ENCODE results near the gene FBXO3. TPM values are rescaled to one million over a fixed set of nuclear protein-coding genes. Genes with fewer than 3 reads are reported as not detected.

The FBXO3 gene
- total and polyA plus RNA-seq, 9 donors: 22.2 to 34.8 (median 26.2) TPM

DNA sequence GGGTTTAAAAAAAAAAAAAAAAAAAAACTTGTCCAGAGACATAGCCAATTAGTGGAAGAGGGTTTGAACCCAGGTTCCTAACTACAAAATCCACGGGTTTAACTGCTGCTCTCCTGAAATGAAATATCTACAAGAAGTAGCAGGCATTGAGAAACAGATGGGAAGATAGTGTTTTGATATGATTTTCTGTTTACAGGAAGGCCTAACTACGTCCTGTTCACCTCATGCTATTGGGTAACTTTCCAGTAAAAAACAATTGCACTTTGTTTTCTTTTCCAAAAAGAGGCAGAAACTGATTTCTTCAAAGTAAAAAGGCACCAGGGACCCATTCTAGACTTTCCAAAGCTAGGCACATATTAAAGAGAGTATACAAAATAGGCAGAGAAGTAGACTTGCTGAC, 67.8 kb downstream of the FBXO3 start:
- H3K4me3 ChIP-seq (ENCODE audit: low read length): no peak overlapping the region
- H3K9me3 ChIP-seq (replicated peaks; ENCODE audit: control insufficient read depth, low read depth, low read length): no peaks in the 10 kb centered on the region
- no peaks in the 10 kb centered on the region for H3K27me3 ChIP-seq (ENCODE audit: control insufficient read depth, insufficient read depth, low read length)
- WGBS (ENCODE audit: insufficient coverage): no CpG with 5 or more reads among the region's 2 CpGs
- peak overlapping the region; percentile 30 for H3K27ac ChIP-seq (ENCODE audit: low read length)
- peak; percentile 42 for DNase-seq
- peaks cover 24% of the 10 kb centered on the region for H3K36me3 ChIP-seq (ENCODE audit: control insufficient read depth, insufficient read depth, low read length)
- H3K4me1 ChIP-seq (ENCODE audit: control insufficient read depth, insufficient read depth, low read length): peaks cover 25% of the 10 kb centered on the region

DNA sequence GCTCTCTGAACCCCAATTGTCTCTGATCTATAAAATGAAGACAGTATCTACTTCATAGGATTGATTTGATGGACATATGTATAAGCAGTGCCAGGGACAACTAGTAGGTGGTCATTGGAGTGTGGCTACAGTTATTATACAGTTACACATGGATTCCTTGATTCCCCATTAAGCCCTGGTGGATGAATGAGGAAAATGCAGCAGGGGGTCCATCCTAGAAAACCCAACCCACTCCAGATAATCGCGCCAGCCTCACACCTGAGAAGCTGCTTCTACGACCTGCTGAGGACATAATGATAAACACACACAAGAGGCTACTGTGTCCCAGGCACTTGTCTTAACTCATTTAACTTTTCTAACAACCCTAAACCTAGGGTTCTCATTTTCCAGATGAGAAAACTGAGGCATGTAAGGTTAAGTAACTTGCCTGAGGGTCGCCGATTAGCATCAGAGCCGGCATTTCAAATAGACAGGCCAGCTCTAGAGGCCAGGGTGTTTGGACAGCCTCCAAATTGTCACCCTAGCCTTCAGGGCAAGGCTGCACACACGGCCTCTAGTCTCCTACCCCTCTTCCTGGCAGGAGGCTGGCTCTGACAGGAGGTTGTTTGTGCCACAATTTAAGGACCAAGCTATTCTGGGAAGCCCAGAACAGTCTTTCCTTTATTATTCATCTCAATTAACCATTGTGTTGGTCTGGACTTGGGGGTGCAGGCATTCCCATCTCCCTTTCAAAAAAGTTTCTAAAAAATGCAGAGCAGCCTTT, 69.9 kb downstream of the FBXO3 start:
- peaks cover 2% of the 10 kb centered on the region for H3K27me3 ChIP-seq (ENCODE audit: control insufficient read depth, insufficient read depth, low read length)
- WGBS (ENCODE audit: insufficient coverage): 71% methylated on average over 3 of the region's 7 CpGs
- no peak overlapping the region for H3K4me3 ChIP-seq (ENCODE audit: low read length)
- DNase-seq: no peak
- peaks cover 37% of the 10 kb centered on the region for H3K4me1 ChIP-seq (ENCODE audit: control insufficient read depth, insufficient read depth, low read length)
- H3K9me3 ChIP-seq (replicated peaks; ENCODE audit: control insufficient read depth, low read depth, low read length): no peaks in the 10 kb centered on the region
- peaks cover 13% of the 10 kb centered on the region for H3K36me3 ChIP-seq (ENCODE audit: control insufficient read depth, insufficient read depth, low read length)
- no peak overlapping the region for H3K27ac ChIP-seq (ENCODE audit: low read length)

DNA sequence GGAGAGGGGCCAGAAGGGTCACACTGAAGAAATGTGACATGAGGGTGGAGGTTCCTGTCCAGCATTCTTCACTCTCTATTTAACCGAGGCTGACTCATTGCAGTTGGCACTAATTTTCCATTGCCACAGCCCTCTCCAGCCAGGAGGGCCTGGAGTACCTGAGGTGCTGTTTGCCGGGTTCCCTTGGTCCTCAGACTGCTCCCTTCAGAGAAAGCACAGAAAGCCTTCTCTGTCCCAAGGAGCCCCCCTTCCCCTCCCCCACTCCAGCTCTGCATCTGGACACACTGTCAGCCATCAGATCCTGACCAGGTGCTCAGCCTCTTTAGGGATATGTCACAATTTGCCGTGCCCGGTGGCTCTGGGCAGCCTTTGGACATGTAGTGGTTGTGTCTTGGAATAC, 70.5 kb downstream of the FBXO3 start:
- Histone ChIP-seq H3K4me3 (ENCODE audit: low read length) (no peak overlapping the region), H3K27ac (ENCODE audit: low read length) (no peak overlapping the region), H3K36me3 (ENCODE audit: control insufficient read depth, insufficient read depth, low read length) (peaks cover 8% of the 10 kb centered on the region), H3K4me1 (ENCODE audit: control insufficient read depth, insufficient read depth, low read length) (peaks cover 37% of the 10 kb centered on the region), H3K27me3 (ENCODE audit: control insufficient read depth, insufficient read depth, low read length) (peaks cover 4% of the 10 kb centered on the region), H3K9me3 (replicated peaks; ENCODE audit: control insufficient read depth, low read depth, low read length) (no peaks in the 10 kb centered on the region)
- 86% methylated on average over 1 of the region's 4 CpGs for WGBS (ENCODE audit: insufficient coverage)
- DNase-seq: no peak

DNA sequence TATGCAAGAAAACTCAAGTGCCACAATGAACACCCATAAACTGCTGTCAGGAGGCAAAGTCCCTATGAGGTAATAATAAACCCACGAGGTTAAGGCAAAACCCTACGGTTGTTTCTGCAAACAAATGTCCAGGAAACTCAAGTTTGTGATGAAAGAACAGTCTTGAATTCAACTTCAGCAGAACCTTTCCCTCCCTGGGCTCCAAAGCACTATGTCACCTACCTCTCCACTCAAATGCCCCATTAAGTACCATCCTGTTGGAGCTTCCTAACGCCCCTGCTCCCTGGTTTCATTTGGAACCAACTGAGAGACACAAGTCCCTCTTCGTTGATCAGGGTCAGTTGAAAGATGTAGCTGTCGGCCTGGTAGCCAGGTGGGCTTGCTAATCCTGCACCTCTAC, 71.1 kb downstream of the FBXO3 start:
- Histone ChIP-seq H3K4me1 (ENCODE audit: control insufficient read depth, insufficient read depth, low read length) (peaks cover 37% of the 10 kb centered on the region), H3K27ac (ENCODE audit: low read length) (peak overlapping the region; percentile 6), H3K27me3 (ENCODE audit: control insufficient read depth, insufficient read depth, low read length) (peaks cover 4% of the 10 kb centered on the region), H3K36me3 (ENCODE audit: control insufficient read depth, insufficient read depth, low read length) (peaks cover 8% of the 10 kb centered on the region), H3K9me3 (replicated peaks; ENCODE audit: control insufficient read depth, low read depth, low read length) (no peaks in the 10 kb centered on the region), H3K4me3 (ENCODE audit: low read length) (no peak overlapping the region)
- 80% methylated on average over 2 of the region's 5 CpGs for WGBS (ENCODE audit: insufficient coverage)
- no peak for DNase-seq

DNA sequence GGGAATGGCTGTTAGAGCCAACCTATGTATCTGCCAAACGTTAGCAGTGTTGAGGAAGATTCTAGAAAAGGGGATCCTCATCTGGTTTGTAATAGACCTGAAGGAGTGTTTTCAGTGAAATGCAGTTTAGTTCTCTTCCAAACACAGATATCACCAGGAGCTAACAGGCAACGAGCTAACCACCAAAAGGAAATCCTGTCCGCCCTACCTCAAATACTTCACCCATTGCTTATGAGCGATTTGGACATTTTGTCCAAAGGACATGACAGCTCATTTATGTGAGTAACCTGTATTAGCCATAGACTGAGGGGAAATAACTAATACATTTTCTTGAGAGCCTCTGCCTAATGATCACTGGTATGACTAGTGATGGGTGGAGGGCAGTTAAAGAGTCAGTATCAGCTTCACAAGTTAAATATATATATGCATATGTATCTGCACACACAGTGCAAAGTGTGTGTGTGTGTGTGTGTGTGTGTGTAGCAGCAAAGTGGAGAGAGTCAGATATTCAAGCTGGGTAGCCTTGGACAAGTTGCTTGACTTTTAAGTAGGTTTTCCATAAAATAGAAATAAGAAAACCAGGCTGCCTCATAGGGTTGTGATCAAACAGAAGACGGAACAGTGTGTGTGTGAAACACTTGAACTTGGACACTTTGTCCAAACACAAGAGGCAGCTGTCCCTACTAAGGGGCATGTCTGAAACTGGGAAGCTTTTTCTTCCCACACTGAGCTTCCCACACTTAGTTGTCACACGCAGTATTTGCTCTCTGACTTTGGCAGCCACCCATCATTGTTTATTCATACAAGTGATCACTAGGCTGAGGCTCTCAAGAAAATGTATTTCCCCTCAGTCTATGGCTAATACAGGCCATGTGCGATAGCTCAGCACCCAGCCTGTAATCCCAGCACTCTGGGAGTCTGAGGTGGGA, 72.8 kb downstream of the FBXO3 start:
- DNase-seq: peak; percentile 93

DNA sequence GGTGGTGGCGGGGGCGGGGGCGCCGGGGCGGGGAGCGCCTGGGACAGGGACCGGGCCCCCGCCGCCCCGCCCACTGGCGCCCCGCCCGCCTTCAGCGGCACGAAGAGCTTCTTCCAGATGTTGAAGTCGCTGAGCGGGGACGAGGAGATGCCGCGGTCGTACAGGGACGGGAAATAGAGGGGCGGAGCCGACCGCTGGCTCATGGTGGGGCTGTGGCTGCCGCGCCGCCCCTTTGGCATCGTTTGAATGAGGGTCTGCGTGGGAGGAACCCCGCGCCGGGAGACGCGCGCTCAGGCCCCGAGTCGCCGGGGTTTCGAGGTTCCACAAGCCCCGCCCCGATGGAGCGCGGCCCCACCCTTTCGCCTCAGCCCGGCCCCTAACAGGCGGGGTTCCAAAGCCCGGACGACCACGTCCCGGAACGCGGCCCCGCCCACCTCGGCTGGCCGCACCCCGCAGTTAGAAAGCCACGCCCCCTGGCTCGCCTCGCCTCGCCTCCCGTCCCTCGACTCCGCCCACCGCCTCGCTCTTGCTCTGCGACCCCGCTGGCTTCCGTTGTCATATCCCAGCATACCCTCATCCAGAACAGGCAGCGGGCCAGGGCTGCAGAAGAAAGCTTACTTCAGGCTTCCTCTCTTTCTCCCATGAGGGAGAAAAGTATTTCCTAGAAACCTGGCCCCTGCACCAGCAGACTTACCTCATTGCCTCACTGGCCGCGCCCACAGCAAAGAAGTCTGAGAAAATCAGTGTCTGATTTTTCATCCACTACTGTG, 73.6 kb downstream of the FBXO3 start, which contains the start of gene C11orf91:
TSS of gene C11orf91 (minus strand) at position 325 of the 770 bp plus-strand sequence. CDS start at position 239, 86 bp downstream.
- peaks cover 2% of the 10 kb centered on the region for H3K36me3 ChIP-seq (ENCODE audit: control insufficient read depth, insufficient read depth, low read length)
- H3K4me3 ChIP-seq (ENCODE audit: low read length): peak within 1 kb of the TSS; percentile 69
- H3K4me1 ChIP-seq (ENCODE audit: control insufficient read depth, insufficient read depth, low read length): peaks cover 34% of the 10 kb centered on the region
- DNase-seq: peak; percentile 99
- peaks cover 4% of the 10 kb centered on the region for H3K27me3 ChIP-seq (ENCODE audit: control insufficient read depth, insufficient read depth, low read length)
- WGBS (ENCODE audit: insufficient coverage): under 1% methylated on average over 68 of the region's 72 CpGs
- no peaks in the 10 kb centered on the region for H3K9me3 ChIP-seq (replicated peaks; ENCODE audit: control insufficient read depth, low read depth, low read length)
- peak within 1 kb of the TSS; percentile 93 for H3K27ac ChIP-seq (ENCODE audit: low read length)

More for the DNA sequence above, 72.8 kb downstream of the FBXO3 start:
- Histone ChIP-seq H3K27ac (ENCODE audit: low read length) (peak overlapping the region; percentile 91), H3K36me3 (ENCODE audit: control insufficient read depth, insufficient read depth, low read length) (peaks cover 2% of the 10 kb centered on the region), H3K9me3 (replicated peaks; ENCODE audit: control insufficient read depth, low read depth, low read length) (no peaks in the 10 kb centered on the region), H3K27me3 (ENCODE audit: control insufficient read depth, insufficient read depth, low read length) (peaks cover 4% of the 10 kb centered on the region), H3K4me1 (ENCODE audit: control insufficient read depth, insufficient read depth, low read length) (peaks cover 34% of the 10 kb centered on the region), H3K4me3 (ENCODE audit: low read length) (peak overlapping the region; percentile 69)
- 17% methylated on average over 2 of the region's 7 CpGs for WGBS (ENCODE audit: insufficient coverage)

DNA sequence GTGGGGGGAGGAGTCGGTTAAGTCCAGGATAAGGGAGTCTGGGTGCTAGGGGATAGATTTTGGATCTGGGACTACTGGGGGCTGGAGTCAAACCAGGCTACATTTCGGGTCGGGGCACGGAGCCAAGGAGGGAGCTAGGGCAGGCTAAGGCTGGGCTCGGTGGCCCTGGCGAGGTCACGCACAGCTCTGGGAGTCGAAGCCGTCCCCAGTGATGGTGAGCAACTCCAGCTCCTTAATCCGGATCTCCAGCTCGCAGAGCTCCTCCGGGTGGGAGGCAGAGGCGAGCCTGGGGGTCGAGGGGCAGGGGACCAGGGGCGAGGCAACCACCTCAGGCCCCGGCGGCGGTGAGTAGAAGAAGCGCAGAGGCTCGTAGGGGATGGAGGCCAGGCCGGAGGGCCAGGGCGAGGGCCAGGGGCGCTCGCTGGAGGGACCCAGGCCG, 74.2 kb downstream of the FBXO3 start:
- Histone ChIP-seq H3K27ac (ENCODE audit: low read length) (peak overlapping the region; percentile 74), H3K4me3 (ENCODE audit: low read length) (peak overlapping the region; percentile 69), H3K36me3 (ENCODE audit: control insufficient read depth, insufficient read depth, low read length) (peaks cover 2% of the 10 kb centered on the region), H3K4me1 (ENCODE audit: control insufficient read depth, insufficient read depth, low read length) (peaks cover 36% of the 10 kb centered on the region), H3K9me3 (replicated peaks; ENCODE audit: control insufficient read depth, low read depth, low read length) (no peaks in the 10 kb centered on the region), H3K27me3 (ENCODE audit: control insufficient read depth, insufficient read depth, low read length) (peaks cover 4% of the 10 kb centered on the region)
- peak; percentile 58 for DNase-seq
- WGBS (ENCODE audit: insufficient coverage): 8% methylated on average over 13 of the region's 25 CpGs

DNA sequence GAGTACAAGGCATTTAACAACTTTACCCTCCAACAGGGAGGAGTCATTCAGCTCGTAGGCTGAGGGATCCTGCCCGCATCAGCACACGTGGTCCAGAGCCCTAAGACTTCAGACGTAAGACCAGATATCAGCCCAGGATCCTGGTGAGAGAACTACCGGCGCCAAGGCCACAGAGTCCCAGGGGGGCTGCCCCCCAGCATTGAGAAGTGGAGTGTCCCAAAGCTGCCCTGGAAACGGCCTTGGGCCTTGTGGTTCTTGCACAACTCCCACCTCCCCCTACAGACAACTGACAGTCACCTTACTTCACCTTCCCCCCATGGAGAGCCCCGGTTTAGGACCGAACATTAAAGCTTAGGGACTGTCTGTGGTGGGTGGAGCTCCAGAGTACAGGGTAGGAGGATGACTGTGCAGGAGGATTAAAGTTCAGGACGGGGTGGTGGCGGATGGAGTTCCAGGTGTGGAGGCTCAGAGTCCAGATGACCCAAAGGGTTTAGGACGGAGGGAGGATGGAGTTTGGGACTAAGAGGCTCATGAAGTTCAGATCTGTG, 74.7 kb downstream of the FBXO3 start:
- no peak overlapping the region for H3K4me3 ChIP-seq (ENCODE audit: low read length)
- peaks cover 2% of the 10 kb centered on the region for H3K36me3 ChIP-seq (ENCODE audit: control insufficient read depth, insufficient read depth, low read length)
- no peak for DNase-seq
- H3K9me3 ChIP-seq (replicated peaks; ENCODE audit: control insufficient read depth, low read depth, low read length): no peaks in the 10 kb centered on the region
- H3K27ac ChIP-seq (ENCODE audit: low read length): no peak overlapping the region
- peaks cover 4% of the 10 kb centered on the region for H3K27me3 ChIP-seq (ENCODE audit: control insufficient read depth, insufficient read depth, low read length)
- 34% methylated on average over 3 of the region's 12 CpGs for WGBS (ENCODE audit: insufficient coverage)
- peaks cover 35% of the 10 kb centered on the region for H3K4me1 ChIP-seq (ENCODE audit: control insufficient read depth, insufficient read depth, low read length)

DNA sequence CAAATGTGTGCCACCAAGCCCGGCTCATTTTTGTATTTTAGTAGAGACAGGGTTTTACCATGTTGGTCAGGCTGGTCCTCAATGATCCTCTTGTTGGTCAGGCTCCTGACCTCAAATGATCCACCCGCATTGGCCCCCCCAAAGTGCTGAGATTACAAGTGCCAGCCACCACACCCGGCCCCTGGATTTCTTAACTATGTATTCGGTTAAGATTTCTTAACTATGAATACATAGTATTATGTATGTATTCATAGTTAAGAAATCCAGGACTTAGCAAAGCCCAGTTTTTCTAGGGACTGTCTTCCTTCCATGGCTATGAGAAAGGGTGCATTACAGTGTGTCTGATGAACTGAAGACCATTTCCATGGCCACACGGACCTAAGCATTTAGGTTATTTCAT, 75.4 kb downstream of the FBXO3 start:
- Histone ChIP-seq H3K4me3 (ENCODE audit: low read length) (no peak overlapping the region), H3K27me3 (ENCODE audit: control insufficient read depth, insufficient read depth, low read length) (peaks cover 4% of the 10 kb centered on the region), H3K27ac (ENCODE audit: low read length) (no peak overlapping the region), H3K9me3 (replicated peaks; ENCODE audit: control insufficient read depth, low read depth, low read length) (no peaks in the 10 kb centered on the region), H3K36me3 (ENCODE audit: control insufficient read depth, insufficient read depth, low read length) (peaks cover under 1% of the 10 kb centered on the region), H3K4me1 (ENCODE audit: control insufficient read depth, insufficient read depth, low read length) (peaks cover 30% of the 10 kb centered on the region)
- no CpG with 5 or more reads among the region's 5 CpGs for WGBS (ENCODE audit: insufficient coverage)
- no peak for DNase-seq

Data from muscle of leg (tissue), 11 donors.